ENCODE data around the gene EFR3B.

Gene EFR3B

GRCh38 chr2:25044011-25044410 is 2.1 kb downstream of the EFR3B start:
- no peak overlapping the region for H3K18ac ChIP-seq (ENCODE audit: low read length)
- no peak overlapping the region for H2BK5ac ChIP-seq (ENCODE audit: low read length)
- no peak overlapping the region for H2AK5ac ChIP-seq (ENCODE audit: low read length)
- no peak overlapping the region for H4K5ac ChIP-seq (ENCODE audit: low read length)
- H3K56ac ChIP-seq (ENCODE audit: low read length) = no peak overlapping the region
- H3K9ac ChIP-seq (ENCODE audit: low read length) = no peak overlapping the region
- no peak overlapping the region for H3K4ac ChIP-seq (ENCODE audit: low read depth, low read length)
- no peaks in the 10 kb centered on the region for H3K36me3 ChIP-seq (ENCODE audit: control insufficient read depth, insufficient read depth, low read length)
- H3K79me1 ChIP-seq (ENCODE audit: low read length) = no peaks in the 10 kb centered on the region
- H3K79me2 ChIP-seq (ENCODE audit: control insufficient read depth, insufficient read depth, low read length) = no peaks in the 10 kb centered on the region
- H2BK15ac ChIP-seq (replicated peaks; ENCODE audit: low read depth) = no peak overlapping the region
- peaks cover 2% of the 10 kb centered on the region for H3K27me3 ChIP-seq (ENCODE audit: insufficient read depth, low read length, poor library complexity)
- no peak overlapping the region for H3K4me2 ChIP-seq (ENCODE audit: low read length)
- no CpG with 5 or more reads among the region's 1 CpG for WGBS (ENCODE audit: extremely low coverage, insufficient coverage, low lambda C conversion rate)
- no peak overlapping the region for H3K23ac ChIP-seq (ENCODE audit: low read length)
- no peak overlapping the region for H3K4me3 ChIP-seq (ENCODE audit: low read length)
- no peak for DNase-seq
- no peak overlapping the region for H2BK120ac ChIP-seq (ENCODE audit: low read depth, low read length)
- no peak overlapping the region for H3K27ac ChIP-seq (ENCODE audit: low read depth, low read length)
- H3K4me1 ChIP-seq (ENCODE audit: control insufficient read depth, low read depth, low read length) = peaks cover 4% of the 10 kb centered on the region
- no peak overlapping the region for H4K8ac ChIP-seq (ENCODE audit: low read depth, low read length)

DNA sequence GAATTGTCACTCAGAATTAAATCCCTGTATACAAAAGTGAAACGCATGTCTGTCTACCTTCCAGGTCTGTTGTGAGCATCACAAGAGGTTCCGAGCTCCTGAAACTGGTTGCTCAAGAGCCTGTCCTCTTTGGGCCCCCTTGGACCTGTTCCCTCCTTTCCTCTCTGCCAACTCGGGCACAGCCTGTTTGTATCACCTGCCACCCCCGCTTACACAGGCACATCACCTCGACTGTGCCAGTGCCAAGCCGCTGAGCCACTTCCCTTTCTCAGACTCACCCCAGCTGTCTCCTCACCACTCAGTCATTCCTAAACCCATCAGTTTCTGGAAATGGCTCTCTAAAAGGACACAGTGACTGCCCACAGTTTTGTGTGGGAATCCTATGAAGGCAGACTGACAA is 3.1 kb downstream of the EFR3B start:
- Histone ChIP-seq H3K4me2 (ENCODE audit: low read length) (no peak overlapping the region), H3K79me1 (ENCODE audit: low read length) (no peaks in the 10 kb centered on the region), H3K18ac (ENCODE audit: low read length) (no peak overlapping the region), H3K9ac (ENCODE audit: low read length) (no peak overlapping the region), H2BK5ac (ENCODE audit: low read length) (no peak overlapping the region), H3K23ac (ENCODE audit: low read length) (no peak overlapping the region), H3K27me3 (ENCODE audit: insufficient read depth, low read length, poor library complexity) (peaks cover 2% of the 10 kb centered on the region), H3K4ac (ENCODE audit: low read depth, low read length) (no peak overlapping the region), H3K27ac (ENCODE audit: low read depth, low read length) (no peak overlapping the region), H2BK120ac (ENCODE audit: low read depth, low read length) (no peak overlapping the region), H2BK15ac (replicated peaks; ENCODE audit: low read depth) (no peak overlapping the region), H4K5ac (ENCODE audit: low read length) (no peak overlapping the region), H3K4me1 (ENCODE audit: control insufficient read depth, low read depth, low read length) (peaks cover 4% of the 10 kb centered on the region), H3K56ac (ENCODE audit: low read length) (no peak overlapping the region), H3K4me3 (ENCODE audit: low read length) (no peak overlapping the region), H3K79me2 (ENCODE audit: control insufficient read depth, insufficient read depth, low read length) (no peaks in the 10 kb centered on the region), H2AK5ac (ENCODE audit: low read length) (no peak overlapping the region), H4K8ac (ENCODE audit: low read depth, low read length) (no peak overlapping the region), H3K36me3 (ENCODE audit: control insufficient read depth, insufficient read depth, low read length) (no peaks in the 10 kb centered on the region)
- DNase-seq = no peak
- no CpG with 5 or more reads among the region's 6 CpGs for WGBS (ENCODE audit: extremely low coverage, insufficient coverage, low lambda C conversion rate)

GRCh38 chr2:25049422-25049821 is 7.5 kb downstream of the EFR3B start:
- Histone ChIP-seq H3K36me3 (ENCODE audit: control insufficient read depth, insufficient read depth, low read length) (no peaks in the 10 kb centered on the region), H3K23ac (ENCODE audit: low read length) (no peak overlapping the region), H3K79me1 (ENCODE audit: low read length) (no peaks in the 10 kb centered on the region), H2BK120ac (ENCODE audit: low read depth, low read length) (no peak overlapping the region), H4K5ac (ENCODE audit: low read length) (no peak overlapping the region), H3K27ac (ENCODE audit: low read depth, low read length) (no peak overlapping the region), H2BK15ac (replicated peaks; ENCODE audit: low read depth) (no peak overlapping the region), H3K79me2 (ENCODE audit: control insufficient read depth, insufficient read depth, low read length) (no peaks in the 10 kb centered on the region), H3K4me3 (ENCODE audit: low read length) (no peak overlapping the region), H3K18ac (ENCODE audit: low read length) (no peak overlapping the region), H4K8ac (ENCODE audit: low read depth, low read length) (no peak overlapping the region), H3K4ac (ENCODE audit: low read depth, low read length) (no peak overlapping the region), H3K9ac (ENCODE audit: low read length) (no peak overlapping the region), H3K4me2 (ENCODE audit: low read length) (no peak overlapping the region), H3K56ac (ENCODE audit: low read length) (no peak overlapping the region), H2AK5ac (ENCODE audit: low read length) (no peak overlapping the region), H3K4me1 (ENCODE audit: control insufficient read depth, low read depth, low read length) (no peaks in the 10 kb centered on the region), H3K27me3 (ENCODE audit: insufficient read depth, low read length, poor library complexity) (no peaks in the 10 kb centered on the region), H2BK5ac (ENCODE audit: low read length) (no peak overlapping the region)
- DNase-seq = no peak
- no CpG with 5 or more reads among the region's 4 CpGs for WGBS (ENCODE audit: extremely low coverage, insufficient coverage, low lambda C conversion rate)

DNA sequence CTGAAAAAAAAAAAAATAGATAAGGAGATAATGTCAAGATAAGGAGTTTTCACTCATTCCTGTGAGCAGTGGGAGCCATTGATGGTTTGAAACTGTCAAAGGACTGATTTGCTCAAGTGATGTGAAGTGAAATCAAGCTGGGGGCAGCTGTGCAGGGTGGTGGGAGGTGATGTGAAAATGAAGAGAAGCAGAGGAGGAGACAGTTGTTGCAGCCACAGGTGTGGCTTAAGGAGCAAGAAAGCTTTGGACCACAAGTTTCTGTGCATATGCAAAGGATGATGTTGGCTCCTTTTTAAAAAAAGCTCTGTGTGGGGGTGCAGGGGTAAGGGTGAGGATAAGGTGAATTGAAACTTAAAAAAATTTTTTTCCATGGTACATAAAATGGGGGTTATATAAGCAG is 8.3 kb downstream of the EFR3B start:
- Histone ChIP-seq H4K5ac (ENCODE audit: low read length) (no peak overlapping the region), H3K23ac (ENCODE audit: low read length) (no peak overlapping the region), H2BK5ac (ENCODE audit: low read length) (no peak overlapping the region), H3K9ac (ENCODE audit: low read length) (no peak overlapping the region), H3K27me3 (ENCODE audit: insufficient read depth, low read length, poor library complexity) (no peaks in the 10 kb centered on the region), H3K56ac (ENCODE audit: low read length) (no peak overlapping the region), H2BK15ac (replicated peaks; ENCODE audit: low read depth) (no peak overlapping the region), H4K8ac (ENCODE audit: low read depth, low read length) (no peak overlapping the region), H3K4ac (ENCODE audit: low read depth, low read length) (no peak overlapping the region), H3K4me2 (ENCODE audit: low read length) (no peak overlapping the region), H2AK5ac (ENCODE audit: low read length) (no peak overlapping the region), H3K18ac (ENCODE audit: low read length) (no peak overlapping the region), H3K27ac (ENCODE audit: low read depth, low read length) (no peak overlapping the region), H3K79me1 (ENCODE audit: low read length) (no peaks in the 10 kb centered on the region), H3K36me3 (ENCODE audit: control insufficient read depth, insufficient read depth, low read length) (no peaks in the 10 kb centered on the region), H3K4me3 (ENCODE audit: low read length) (no peak overlapping the region), H2BK120ac (ENCODE audit: low read depth, low read length) (no peak overlapping the region), H3K4me1 (ENCODE audit: control insufficient read depth, low read depth, low read length) (no peaks in the 10 kb centered on the region), H3K79me2 (ENCODE audit: control insufficient read depth, insufficient read depth, low read length) (no peaks in the 10 kb centered on the region)
- no peak for DNase-seq

DNA sequence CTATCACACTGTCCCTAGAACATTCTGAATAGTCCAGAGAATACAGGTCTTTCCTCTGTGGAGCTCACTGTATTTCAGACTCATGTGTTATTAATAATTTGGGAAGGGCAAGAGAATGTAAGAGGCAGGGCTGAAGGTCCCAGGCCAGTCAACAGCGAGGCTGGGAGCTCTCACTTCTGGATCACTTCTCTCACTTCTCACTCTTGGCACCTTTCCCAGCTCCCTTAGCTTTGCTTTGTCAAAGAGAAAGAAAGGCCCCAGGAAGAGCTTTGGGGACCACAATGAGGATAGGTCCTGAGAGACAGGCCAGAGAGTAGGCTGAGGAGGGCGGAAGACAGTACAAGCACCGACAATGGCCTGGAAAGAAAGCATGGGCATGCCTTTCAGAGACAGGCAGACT is 11.2 kb downstream of the EFR3B start:
- Histone ChIP-seq H3K27ac (ENCODE audit: low read depth, low read length) (no peak overlapping the region), H4K5ac (ENCODE audit: low read length) (no peak overlapping the region), H3K4me2 (ENCODE audit: low read length) (no peak overlapping the region), H3K79me2 (ENCODE audit: control insufficient read depth, insufficient read depth, low read length) (no peaks in the 10 kb centered on the region), H3K79me1 (ENCODE audit: low read length) (no peaks in the 10 kb centered on the region), H3K4ac (ENCODE audit: low read depth, low read length) (no peak overlapping the region), H3K4me1 (ENCODE audit: control insufficient read depth, low read depth, low read length) (no peaks in the 10 kb centered on the region), H2BK15ac (replicated peaks; ENCODE audit: low read depth) (no peak overlapping the region), H2BK120ac (ENCODE audit: low read depth, low read length) (no peak overlapping the region), H2AK5ac (ENCODE audit: low read length) (no peak overlapping the region), H3K4me3 (ENCODE audit: low read length) (no peak overlapping the region), H2BK5ac (ENCODE audit: low read length) (no peak overlapping the region), H3K23ac (ENCODE audit: low read length) (no peak overlapping the region), H3K9ac (ENCODE audit: low read length) (no peak overlapping the region), H3K27me3 (ENCODE audit: insufficient read depth, low read length, poor library complexity) (no peaks in the 10 kb centered on the region), H3K18ac (ENCODE audit: low read length) (no peak overlapping the region), H4K8ac (ENCODE audit: low read depth, low read length) (no peak overlapping the region), H3K36me3 (ENCODE audit: control insufficient read depth, insufficient read depth, low read length) (no peaks in the 10 kb centered on the region), H3K56ac (ENCODE audit: low read length) (no peak overlapping the region)
- no peak for DNase-seq
- WGBS (ENCODE audit: extremely low coverage, insufficient coverage, low lambda C conversion rate) = no CpG with 5 or more reads among the region's 3 CpGs

DNA sequence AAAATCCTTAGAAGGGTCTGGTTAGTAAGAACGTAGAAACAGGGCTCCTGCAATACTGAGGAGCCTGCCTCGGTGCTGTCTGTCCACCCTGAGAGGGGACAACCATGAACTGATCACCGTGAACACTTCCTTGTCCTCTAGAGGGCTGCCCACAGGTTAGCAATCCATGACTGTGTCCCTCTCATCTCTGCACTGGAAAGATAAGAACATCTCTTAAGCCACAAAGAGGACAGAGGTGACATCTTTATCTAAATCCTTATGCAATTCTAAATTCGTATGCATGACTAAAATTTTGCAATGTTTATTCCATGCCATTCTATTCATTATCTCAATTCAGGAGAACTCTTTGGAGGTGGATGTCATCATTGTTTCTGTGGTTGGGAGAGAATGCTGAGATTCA is 12.8 kb downstream of the EFR3B start:
- no peak overlapping the region for H4K5ac ChIP-seq (ENCODE audit: low read length)
- no peak overlapping the region for H2BK120ac ChIP-seq (ENCODE audit: low read depth, low read length)
- H2AK5ac ChIP-seq (ENCODE audit: low read length) = no peak overlapping the region
- no peaks in the 10 kb centered on the region for H3K36me3 ChIP-seq (ENCODE audit: control insufficient read depth, insufficient read depth, low read length)
- no peak for DNase-seq
- H3K79me1 ChIP-seq (ENCODE audit: low read length) = no peaks in the 10 kb centered on the region
- H3K4ac ChIP-seq (ENCODE audit: low read depth, low read length) = no peak overlapping the region
- no peak overlapping the region for H3K9ac ChIP-seq (ENCODE audit: low read length)
- H2BK5ac ChIP-seq (ENCODE audit: low read length) = no peak overlapping the region
- no CpG with 5 or more reads among the region's 4 CpGs for WGBS (ENCODE audit: extremely low coverage, insufficient coverage, low lambda C conversion rate)
- H2BK15ac ChIP-seq (replicated peaks; ENCODE audit: low read depth) = no peak overlapping the region
- no peaks in the 10 kb centered on the region for H3K27me3 ChIP-seq (ENCODE audit: insufficient read depth, low read length, poor library complexity)
- no peak overlapping the region for H3K4me2 ChIP-seq (ENCODE audit: low read length)
- H3K18ac ChIP-seq (ENCODE audit: low read length) = no peak overlapping the region
- no peaks in the 10 kb centered on the region for H3K4me1 ChIP-seq (ENCODE audit: control insufficient read depth, low read depth, low read length)
- no peak overlapping the region for H3K23ac ChIP-seq (ENCODE audit: low read length)
- H4K8ac ChIP-seq (ENCODE audit: low read depth, low read length) = no peak overlapping the region
- H3K56ac ChIP-seq (ENCODE audit: low read length) = no peak overlapping the region
- no peaks in the 10 kb centered on the region for H3K79me2 ChIP-seq (ENCODE audit: control insufficient read depth, insufficient read depth, low read length)
- H3K27ac ChIP-seq (ENCODE audit: low read depth, low read length) = no peak overlapping the region
- no peak overlapping the region for H3K4me3 ChIP-seq (ENCODE audit: low read length)

Data from mesendoderm (in vitro differentiated cells).